Measurements from ENCODE around the gene TFIP11. TPM values are rescaled to one million over a fixed set of nuclear protein-coding genes. Genes with fewer than 3 reads are reported as not detected.

The TFIP11 gene
- total and polyA plus RNA-seq, 3 donors from 2014 or later = 44.3 to 100 (median 51.3) TPM

- Histone ChIP-seq H3K9me3 (no peaks in the 10 kb centered on the region), H3K4me3 (no peak overlapping the region), H3K27me3 (no peaks in the 10 kb centered on the region), H3K36me3 (ENCODE audit: low read depth, missing control alignments) (no peaks in the 10 kb centered on the region), H3K4me1 (no peaks in the 10 kb centered on the region), H3K27ac (no peak overlapping the region)
- no peak for DNase-seq
- WGBS, 2 donors = 94 to 96% methylated on average over 11 to 23 of the region's 23 CpGs
- intact Hi-C loops (cut with DNase I; ENCODE audit: low total_unique reads) = no loop called here
- TF ChIP-seq, protein P1, sequence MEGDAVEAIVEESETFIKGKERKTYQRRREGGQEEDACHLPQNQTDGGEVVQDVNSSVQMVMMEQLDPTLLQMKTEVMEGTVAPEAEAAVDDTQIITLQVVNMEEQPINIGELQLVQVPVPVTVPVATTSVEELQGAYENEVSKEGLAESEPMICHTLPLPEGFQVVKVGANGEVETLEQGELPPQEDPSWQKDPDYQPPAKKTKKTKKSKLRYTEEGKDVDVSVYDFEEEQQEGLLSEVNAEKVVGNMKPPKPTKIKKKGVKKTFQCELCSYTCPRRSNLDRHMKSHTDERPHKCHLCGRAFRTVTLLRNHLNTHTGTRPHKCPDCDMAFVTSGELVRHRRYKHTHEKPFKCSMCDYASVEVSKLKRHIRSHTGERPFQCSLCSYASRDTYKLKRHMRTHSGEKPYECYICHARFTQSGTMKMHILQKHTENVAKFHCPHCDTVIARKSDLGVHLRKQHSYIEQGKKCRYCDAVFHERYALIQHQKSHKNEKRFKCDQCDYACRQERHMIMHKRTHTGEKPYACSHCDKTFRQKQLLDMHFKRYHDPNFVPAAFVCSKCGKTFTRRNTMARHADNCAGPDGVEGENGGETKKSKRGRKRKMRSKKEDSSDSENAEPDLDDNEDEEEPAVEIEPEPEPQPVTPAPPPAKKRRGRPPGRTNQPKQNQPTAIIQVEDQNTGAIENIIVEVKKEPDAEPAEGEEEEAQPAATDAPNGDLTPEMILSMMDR (IDR thresholded peaks at IDR 0.05) = no peak
- TF ChIP-seq POLR2A (IDR thresholded peaks at IDR 0.05) = no peak
Observed at GRCh38 chr22:26452236-26453016, 59.8 kb downstream of the TFIP11 start.

DNA sequence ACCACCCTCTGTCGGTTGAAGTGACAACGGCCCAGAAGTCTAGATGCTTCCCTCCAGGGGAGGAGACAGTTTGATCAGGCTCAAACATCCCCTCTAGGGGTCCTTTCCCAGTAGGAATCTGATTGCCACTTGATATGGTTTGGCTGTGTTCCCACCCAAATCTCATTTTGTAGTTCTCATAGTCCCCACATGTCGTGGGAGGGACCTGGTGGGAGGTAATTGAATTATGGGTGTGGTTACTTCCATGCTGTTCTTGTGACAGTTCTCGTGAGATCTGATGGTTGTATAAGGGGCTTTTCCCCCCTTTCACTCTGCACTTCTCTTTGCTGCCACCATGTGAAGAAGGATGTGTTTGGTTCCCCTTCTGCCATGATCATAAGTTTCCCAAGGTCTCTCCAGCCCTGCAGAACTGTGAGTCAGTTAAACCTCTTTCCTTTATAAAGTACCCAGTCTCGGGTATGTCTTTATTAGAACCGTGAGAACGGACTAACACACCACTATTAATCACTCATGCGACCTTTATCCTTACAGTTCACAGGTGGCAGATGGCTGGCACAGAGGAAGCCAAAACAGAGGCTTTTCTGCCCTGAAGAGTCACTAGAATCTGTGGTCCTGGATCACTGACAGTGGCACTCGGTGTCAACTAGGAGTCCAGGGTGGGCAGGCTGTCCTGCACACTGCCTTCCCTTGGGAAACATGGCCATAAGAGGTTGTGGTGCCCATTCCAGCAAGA, 61.7 kb downstream of the TFIP11 start:
- Histone ChIP-seq H3K4me3 (no peak overlapping the region), H3K27ac (no peak overlapping the region), H3K9me3 (no peaks in the 10 kb centered on the region), H3K36me3 (ENCODE audit: low read depth, missing control alignments) (no peaks in the 10 kb centered on the region), H3K4me1 (no peaks in the 10 kb centered on the region), H3K27me3 (no peaks in the 10 kb centered on the region)
- 81 to 88% methylated on average over 9 of the region's 9 CpGs for WGBS, 2 donors
- intact Hi-C loops (cut with DNase I; ENCODE audit: low total_unique reads) = no loop called here
- no peak for TF ChIP-seq POLR2A (IDR thresholded peaks at IDR 0.05)
- TF ChIP-seq, protein P1 (IDR thresholded peaks at IDR 0.05) = no peak
- no peak for DNase-seq

- no peaks in the 10 kb centered on the region for H3K4me1 ChIP-seq
- WGBS, 2 donors = 71 to 78% methylated on average over 6 of the region's 6 CpGs
- intact Hi-C loops (cut with DNase I; ENCODE audit: low total_unique reads) = no loop called here
- no peak for DNase-seq
- no peak overlapping the region for H3K4me3 ChIP-seq
- H3K27ac ChIP-seq = no peak overlapping the region
- no peaks in the 10 kb centered on the region for H3K27me3 ChIP-seq
- no peaks in the 10 kb centered on the region for H3K9me3 ChIP-seq
- no peak for TF ChIP-seq POLR2A (IDR thresholded peaks at IDR 0.05)
- TF ChIP-seq, protein P1 (IDR thresholded peaks at IDR 0.05) = no peak
- H3K36me3 ChIP-seq (ENCODE audit: low read depth, missing control alignments) = no peaks in the 10 kb centered on the region
Observed at GRCh38 chr22:26448941-26449340, 63.3 kb downstream of the TFIP11 start.

DNA sequence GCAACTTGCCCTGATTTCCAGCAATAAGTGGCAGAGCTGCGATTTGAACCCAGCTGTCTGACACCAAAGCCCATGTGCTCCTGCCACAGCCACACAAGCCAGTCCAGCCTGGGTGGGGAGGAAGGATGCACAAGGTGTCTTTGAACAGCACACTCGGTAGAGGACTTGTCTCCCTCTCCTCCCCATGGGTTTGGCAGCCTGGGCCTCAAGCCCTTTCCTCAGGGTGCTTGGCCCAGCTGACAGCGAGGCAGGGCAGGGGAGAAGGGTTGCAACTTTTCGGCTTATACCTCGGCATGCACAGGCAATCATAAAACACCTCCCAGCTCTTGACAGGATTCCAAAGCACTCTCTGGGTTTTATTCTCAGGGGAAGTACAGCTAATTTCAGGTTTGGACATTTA, 63.9 kb downstream of the TFIP11 start:
- Histone ChIP-seq H3K27me3 (no peaks in the 10 kb centered on the region), H3K4me1 (no peaks in the 10 kb centered on the region), H3K4me3 (no peak overlapping the region), H3K27ac (no peak overlapping the region), H3K9me3 (no peaks in the 10 kb centered on the region), H3K36me3 (ENCODE audit: low read depth, missing control alignments) (no peaks in the 10 kb centered on the region)
- intact Hi-C loops (cut with DNase I; ENCODE audit: low total_unique reads) = no loop called here
- 41 to 68% methylated on average over 2 to 5 of the region's 5 CpGs for WGBS, 2 donors
- TF ChIP-seq, protein P1 (IDR thresholded peaks at IDR 0.05) = no peak
- TF ChIP-seq POLR2A (IDR thresholded peaks at IDR 0.05) = no peak
- DNase-seq = no peak

Measured in testis (tissue), 3 donors.